Endothelial cell of umbilical vein (primary cell): ENCODE measurements around the gene COL13A1. TPM values are rescaled to one million over a fixed set of nuclear protein-coding genes. Genes with fewer than 3 reads are reported as not detected.

Source experiments
- BruUV-seq: library from RNA; stranded (reverse); fragments of 400-500 nt; replicated peaks from 2 replicates; lab custom pipeline; 2021; lab: Mats Ljungman, UMichigan
- CTCF ChIA-PET: fragments of 300-600, 350-600 bp; sonication (Branson Sonifier 250); formaldehyde crosslinking; loops from one replicate; lab custom pipeline; 2021; ENCODE audit warnings: antibody characterized with exemption, inconsistent platforms; lab: Charles Lee
- POLR2A ChIA-PET: fragments of 300-600, 350-600 bp; sonication (Branson Sonifier 250); formaldehyde crosslinking; loops from one replicate; lab custom pipeline; 2021; ENCODE audit warnings: antibody characterized with exemption, inconsistent platforms; lab: Charles Lee
- DNase-seq: peaks from one replicate; pipeline ENCODE4 v3.0.0-alpha.2; 2011; ENCODE audit warnings: low read depth, low spot score
- FAIRE-seq: peaks from 2 replicates; lab custom pipeline; 2011; peaks lifted over from hg19 to GRCh38; lab: Jason Lieb, UNC
- H2AFZ ChIP-seq: 2 replicates; pipeline ENCODE4 v1.6.0; 2012; ENCODE audit warnings: low read depth, low read length, control low read depth, inconsistent platforms
- H3K27ac ChIP-seq: 2 replicates; pipeline ENCODE4 v1.5.1; 2011; ENCODE audit warnings: low read depth, mild to moderate bottlenecking, control low read depth, low read length, moderate library complexity; ENCODE audit not compliant: insufficient read depth
- H3K27me3 ChIP-seq, 2 experiments: 2 replicates each; pipeline versions ENCODE4 v1.6.0 to v1.6.1; 2011; ENCODE audit warnings: low read length in 2 of 2, mixed read lengths in 1 of 2; ENCODE audit not compliant: control insufficient read depth in 2 of 2, insufficient read depth in 2 of 2
- H3K36me3 ChIP-seq, 2 experiments: 2 replicates in 1 of 2; 3 replicates in 1 of 2; pipeline ENCODE4 v1.5.1; 2011; ENCODE audit warnings: low read length in 2 of 2, mild to moderate bottlenecking in 1 of 2, moderate library complexity in 1 of 2; ENCODE audit not compliant: control insufficient read depth in 2 of 2, insufficient read depth in 2 of 2; ENCODE audit errors: extremely low read depth in 1 of 2
- H3K4me1 ChIP-seq: 3 replicates; pipeline ENCODE4 v1.5.1; 2011; ENCODE audit warnings: mild to moderate bottlenecking, low read length; ENCODE audit not compliant: control insufficient read depth, insufficient read depth; ENCODE audit errors: extremely low read depth
- H3K4me2 ChIP-seq: 2 replicates; pipeline ENCODE4 v1.6.1; 2011; ENCODE audit warnings: low read length, control low read depth, mixed read lengths; ENCODE audit not compliant: insufficient read depth
- H3K4me3 ChIP-seq, 3 experiments: fragments of 200-600 bp in 1 of 3; sonication (generic), shearing (Covaris generic) in 1 of 3; replicated peaks in 1 of 3; 2 replicates each; pipeline ENCODE4 v1.5.1; 2011 to 2016; ENCODE audit warnings: control low read depth in 3 of 3, low read length in 3 of 3, mild to moderate bottlenecking in 2 of 3, inconsistent platforms in 1 of 3, low read depth in 1 of 3, moderate library complexity in 1 of 3; ENCODE audit not compliant: insufficient read depth in 1 of 3
- H3K79me2 ChIP-seq: 2 replicates; pipeline ENCODE4 v1.6.0; 2012; ENCODE audit warnings: low read length, inconsistent platforms; ENCODE audit not compliant: control insufficient read depth, insufficient read depth
- H3K9ac ChIP-seq: replicated peaks from 2 replicates; pipeline ENCODE3; 2011; ENCODE audit warnings: low read length, control low read depth; ENCODE audit not compliant: insufficient read depth; ENCODE audit errors: extremely low read depth
- H3K9me1 ChIP-seq: replicated peaks from 3 replicates; pipeline ENCODE4 v1.6.0; 2011; ENCODE audit warnings: mild to moderate bottlenecking, low read length; ENCODE audit not compliant: control insufficient read depth, insufficient read depth; ENCODE audit errors: extremely low read depth
- H3K9me3 ChIP-seq: replicated peaks from 2 replicates; pipeline ENCODE4 v1.5.1; 2012; ENCODE audit warnings: low read length, inconsistent platforms; ENCODE audit not compliant: control insufficient read depth, insufficient read depth
- H4K20me1 ChIP-seq: replicated peaks from 2 replicates; pipeline ENCODE3; 2011; ENCODE audit warnings: mild to moderate bottlenecking, low read length; ENCODE audit not compliant: control insufficient read depth, insufficient read depth; ENCODE audit errors: extremely low read depth
- CTCF ChIP-seq, 2 donors: IDR thresholded peaks; 1 replicate in 1 of 2; 2 replicates in 1 of 2; pipeline ENCODE4 v1.5.1; 2011; ENCODE audit warnings: low read length in 2 of 2, mild to moderate bottlenecking in 2 of 2, moderate library complexity in 2 of 2, control low read depth in 1 of 2, inconsistent platforms in 1 of 2, low read depth in 1 of 2; ENCODE audit not compliant: insufficient read depth in 1 of 2; ENCODE audit errors: extremely low read depth in 1 of 2
- EZH2 ChIP-seq: IDR thresholded peaks from 2 replicates; pipeline ENCODE4 v1.6.1; 2012; ENCODE audit warnings: borderline replicate concordance, low read depth, mild to moderate bottlenecking, moderate library complexity, low read length, inconsistent platforms; ENCODE audit not compliant: severe bottlenecking
- FOS ChIP-seq: IDR thresholded peaks from 2 replicates; pipeline ENCODE4 v1.6.1; 2011; ENCODE audit warnings: mild to moderate bottlenecking, low read length, moderate library complexity, borderline replicate concordance; ENCODE audit not compliant: insufficient read depth
- GATA2 ChIP-seq: IDR thresholded peaks from 2 replicates; pipeline ENCODE4 v1.7.0; 2011; ENCODE audit warnings: low read depth, mild to moderate bottlenecking, moderate library complexity, mixed read lengths, low read length; ENCODE audit not compliant: insufficient read length, insufficient read depth
- JUN ChIP-seq: IDR thresholded peaks from 2 replicates; pipeline ENCODE4 v1.6.1; 2011; ENCODE audit warnings: borderline replicate concordance, low read depth; ENCODE audit not compliant: insufficient read length, insufficient read depth
- MAX ChIP-seq: IDR thresholded peaks from 2 replicates; pipeline ENCODE4 v1.6.1; 2011; ENCODE audit not compliant: insufficient read depth, insufficient read length
- MYC ChIP-seq: IDR thresholded peaks from one replicate; pipeline ENCODE4 v1.6.1; 2011; ENCODE audit warnings: mild to moderate bottlenecking, low read depth, low read length
- POLR2A ChIP-seq: IDR thresholded peaks from 2 replicates; pipeline ENCODE4 v1.6.1; 2012; ENCODE audit warnings: low read depth, mild to moderate bottlenecking, control low read depth, low read length
- POLR2AphosphoS5 ChIP-seq: IDR thresholded peaks from 2 replicates; pipeline ENCODE4 v1.6.1; 2012; ENCODE audit warnings: low read depth, mild to moderate bottlenecking, control low read depth, low read length, moderate library complexity; ENCODE audit not compliant: insufficient read depth
- dilution Hi-C: fragments of 300-500 bp; cut with MboI; formaldehyde crosslinking; loops from one replicate; pipeline ENCODE4 v1.15.0; 2019; ENCODE audit warnings: low sequenced_read_pairs; ENCODE audit not compliant: extremely low pct_ligation_motif_present
- intact Hi-C: fragments of 100-400 bp; cut with micrococcal nuclease; formaldehyde crosslinking; loops from one replicate; pipeline ENCODE4 v1.10.0; 2022
- polyA plus RNA-seq, 4 experiments: library from polyadenylated mRNA; depleted of rRNA in 3 of 4; stranded (reverse) in 3 of 4; unstranded in 1 of 4; fragments of >200 nt; gene quantifications; 2 replicates each; pipeline versions ENCODE4 v1.2.1 to v1.2.3, GENCODE V29; 2011 to 2012; ENCODE audit warnings: missing spikeins in 1 of 4
- total RNA-seq: library from RNA; stranded (reverse); gene quantifications from 2 replicates; pipeline ENCODE4 v1.2.3, GENCODE V29; 2021

COL13A1 gene
- total and polyA plus RNA-seq, 2 donors (not counting 3 experiments of a cell fraction or from before 2014, with no cell fraction given): 21.4 to 47.5 TPM

GRCh38 chr10:69980672-69981071, 179.0 kb downstream of the COL13A1 start:
- DNase-seq: no peak
- intact Hi-C loops (no loop called here), dilution Hi-C loops (no loop called here)
- Histone ChIP-seq H3K4me1 (no peaks in the 10 kb centered on the region), H3K4me2 (no peak overlapping the region), H3K27me3 (peaks cover 7 to 40% of the 10 kb centered on the region in 2 experiments), H4K20me1 (no peaks in the 10 kb centered on the region), H3K9me1 (no peaks in the 10 kb centered on the region), H3K27ac (no peak overlapping the region), H3K79me2 (no peaks in the 10 kb centered on the region), H3K9me3 (no peaks in the 10 kb centered on the region), H3K9ac (no peak overlapping the region), H3K4me3 (no peak overlapping the region), H3K36me3 (no peaks in the 10 kb centered on the region), H2AFZ (no peak overlapping the region)
- BruUV-seq: no TSS peak
- FAIRE-seq: no peak
- ChIA-PET CTCF (interaction anchor here (1.2 kb wide), 1 partner anchor 194 kb away, joined by 3 read pairs; no protein-coding TSS in a partner anchor), POLR2A (no interaction called here)
- TF ChIP-seq FOS (no peak), JUN (no peak), MYC (no peak), GATA2 (no peak), MAX (no peak)

- no TSS peak for BruUV-seq
- no peak for FAIRE-seq
- Histone ChIP-seq H3K79me2 (no peaks in the 10 kb centered on the region), H2AFZ (no peak overlapping the region), H3K9me3 (no peaks in the 10 kb centered on the region), H4K20me1 (no peaks in the 10 kb centered on the region), H3K36me3 (no peaks in the 10 kb centered on the region), H3K4me3 (no peak overlapping the region), H3K27ac (no peak overlapping the region), H3K4me1 (no peaks in the 10 kb centered on the region), H3K4me2 (no peak overlapping the region), H3K9me1 (no peaks in the 10 kb centered on the region), H3K9ac (no peak overlapping the region), H3K27me3 (peaks cover 9 to 40% of the 10 kb centered on the region in 2 experiments)
- dilution Hi-C loops: no loop called here
- intact Hi-C loops: no loop called here
- DNase-seq: no peak
- CTCF ChIA-PET: no interaction called here
- POLR2A ChIA-PET: no interaction called here
- TF ChIP-seq POLR2AphosphoS5 (no peak), POLR2A (no peak), MYC (no peak), GATA2 (no peak), EZH2 (no peak), MAX (no peak), CTCF (IDR thresholded peaks at IDR 0.05; ENCODE audit: extremely low read depth in 1 of 2, insufficient read depth in 1 of 2, low read depth in 1 of 2, low read length in 2 of 2) (no peak), JUN (no peak), FOS (no peak)
Observed at GRCh38 chr10:69988094-69988493, 186.4 kb downstream of the COL13A1 start.
